NB4 (cell line): ENCODE data around the gene UBE2Q1.

Source experiments
- DNase-seq: peaks from one replicate; pipeline ENCODE4 v3.0.0; 2010; ENCODE audit warnings: low read depth
- H3K4me3 ChIP-seq: one replicate; pipeline ENCODE4 v1.5.1; 2011; ENCODE audit warnings: mild to moderate bottlenecking, low read depth, low read length, moderate library complexity
- MYC ChIP-seq: IDR thresholded peaks from 2 replicates; pipeline ENCODE4 v1.6.1; 2011; ENCODE audit warnings: low read depth, low read length
- POLR2A ChIP-seq: IDR thresholded peaks from 2 replicates; pipeline ENCODE4 v1.6.1; 2011; ENCODE audit warnings: mild to moderate bottlenecking; ENCODE audit not compliant: insufficient read length; ENCODE audit errors: extremely low read depth
- TF ChIP-seq, protein P1 (sequence below): IDR thresholded peaks from 2 replicates; pipeline ENCODE4 v1.6.1; 2011; ENCODE audit warnings: low read depth, low read length
- TF ChIP-seq, protein P2 (sequence below): IDR thresholded peaks from one replicate; pipeline ENCODE4 v1.5.1; 2012; ENCODE audit warnings: low read depth, low read length

The UBE2Q1 gene

DNA sequence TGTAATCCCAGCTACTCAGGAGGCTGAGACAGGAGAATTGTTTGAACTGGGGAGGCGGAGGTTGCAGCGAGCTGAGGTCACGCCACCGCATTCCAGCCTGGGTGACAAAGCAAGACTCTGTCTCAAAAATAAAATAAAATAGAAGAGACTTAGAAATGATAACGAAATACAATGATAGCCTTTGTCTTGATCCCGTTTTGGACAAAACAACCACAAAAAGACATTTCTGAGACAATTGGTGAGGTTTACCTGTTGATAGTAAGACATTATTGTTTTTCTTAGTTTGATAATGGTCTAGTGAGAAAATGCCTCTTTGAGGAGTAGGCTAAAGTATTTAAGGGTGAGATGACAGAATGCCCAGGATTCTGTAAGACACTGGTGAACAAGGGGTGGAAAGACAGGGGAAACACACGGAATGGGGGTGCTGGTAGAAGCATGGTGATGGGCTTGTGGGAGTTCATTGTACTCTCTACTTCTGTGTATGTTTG is 44.4 kb downstream of the UBE2Q1 start:
- H3K4me3 ChIP-seq, result no peak overlapping the region
- DNase-seq, result no peak
- TF ChIP-seq, protein P1, sequence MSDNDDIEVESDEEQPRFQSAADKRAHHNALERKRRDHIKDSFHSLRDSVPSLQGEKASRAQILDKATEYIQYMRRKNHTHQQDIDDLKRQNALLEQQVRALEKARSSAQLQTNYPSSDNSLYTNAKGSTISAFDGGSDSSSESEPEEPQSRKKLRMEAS, result no peak
- no peak for TF ChIP-seq POLR2A

DNA sequence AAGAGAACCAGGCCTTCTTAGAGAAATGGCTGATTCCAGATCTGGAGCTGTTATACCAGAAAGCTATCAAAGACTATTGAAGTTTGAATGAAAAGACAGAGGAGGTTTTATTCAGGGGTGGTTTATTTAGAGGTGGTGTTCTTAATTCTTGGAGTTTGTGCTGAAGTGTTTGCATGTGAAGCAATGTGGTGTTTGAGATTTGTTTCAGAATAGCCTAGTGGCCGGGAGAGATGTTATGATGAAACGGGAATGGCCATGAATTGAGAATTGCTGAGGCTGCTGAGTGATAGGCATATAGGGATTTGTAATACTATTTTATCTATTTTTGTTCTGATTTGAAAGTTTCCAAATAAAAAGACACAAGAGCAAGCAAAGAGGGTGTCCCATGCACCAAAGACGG is 45.7 kb downstream of the UBE2Q1 start:
- no peak overlapping the region for H3K4me3 ChIP-seq
- no peak for DNase-seq
- TF ChIP-seq, protein P1, result no peak
- TF ChIP-seq POLR2A, result no peak
- TF ChIP-seq, protein P2, sequence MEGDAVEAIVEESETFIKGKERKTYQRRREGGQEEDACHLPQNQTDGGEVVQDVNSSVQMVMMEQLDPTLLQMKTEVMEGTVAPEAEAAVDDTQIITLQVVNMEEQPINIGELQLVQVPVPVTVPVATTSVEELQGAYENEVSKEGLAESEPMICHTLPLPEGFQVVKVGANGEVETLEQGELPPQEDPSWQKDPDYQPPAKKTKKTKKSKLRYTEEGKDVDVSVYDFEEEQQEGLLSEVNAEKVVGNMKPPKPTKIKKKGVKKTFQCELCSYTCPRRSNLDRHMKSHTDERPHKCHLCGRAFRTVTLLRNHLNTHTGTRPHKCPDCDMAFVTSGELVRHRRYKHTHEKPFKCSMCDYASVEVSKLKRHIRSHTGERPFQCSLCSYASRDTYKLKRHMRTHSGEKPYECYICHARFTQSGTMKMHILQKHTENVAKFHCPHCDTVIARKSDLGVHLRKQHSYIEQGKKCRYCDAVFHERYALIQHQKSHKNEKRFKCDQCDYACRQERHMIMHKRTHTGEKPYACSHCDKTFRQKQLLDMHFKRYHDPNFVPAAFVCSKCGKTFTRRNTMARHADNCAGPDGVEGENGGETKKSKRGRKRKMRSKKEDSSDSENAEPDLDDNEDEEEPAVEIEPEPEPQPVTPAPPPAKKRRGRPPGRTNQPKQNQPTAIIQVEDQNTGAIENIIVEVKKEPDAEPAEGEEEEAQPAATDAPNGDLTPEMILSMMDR, result no peak
- no peak for TF ChIP-seq MYC

DNA sequence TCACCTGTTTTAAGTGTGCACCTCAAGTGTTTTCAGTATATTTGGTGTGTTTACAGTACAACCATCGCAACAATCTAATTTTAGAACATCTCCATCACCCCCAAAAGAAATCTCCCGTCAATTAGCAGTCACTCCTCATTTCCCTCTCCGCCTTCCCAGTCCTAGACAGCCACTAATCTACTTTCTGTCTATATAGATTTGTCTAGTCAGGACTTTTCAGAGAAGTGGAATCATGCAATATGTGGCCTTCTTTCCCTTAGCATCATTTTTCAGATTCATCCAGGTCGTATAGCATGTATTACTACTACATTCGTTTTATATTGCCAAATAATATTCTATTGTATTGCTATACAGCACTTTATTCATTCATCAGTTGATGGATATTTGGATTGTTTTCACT is 54.6 kb downstream of the UBE2Q1 start:
- DNase-seq, result no peak
- TF ChIP-seq MYC (no peak), POLR2A (no peak)
- TF ChIP-seq, protein P2, result no peak
- TF ChIP-seq, protein P1, result no peak
- H3K4me3 ChIP-seq, result no peak overlapping the region

DNA sequence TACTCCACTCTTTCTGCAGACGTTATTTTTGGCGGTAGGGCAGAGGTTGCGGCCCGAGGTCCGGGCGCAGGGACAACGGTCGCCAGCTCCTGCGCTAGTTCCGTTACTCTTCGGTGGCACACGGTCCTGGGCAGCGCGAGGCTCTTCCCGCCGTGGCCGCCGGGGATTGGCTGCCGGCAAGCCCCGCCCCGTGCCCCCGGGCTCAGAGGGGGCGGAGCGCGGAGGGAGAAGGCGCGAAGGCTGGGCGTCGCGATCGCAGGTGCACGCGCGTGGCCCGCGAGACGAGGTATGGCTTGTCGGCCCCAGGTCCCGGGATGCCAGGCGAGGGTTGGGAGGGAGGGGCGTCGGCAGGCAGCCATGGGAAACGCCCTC is 55.7 kb downstream of the UBE2Q1 start:
- H3K4me3 ChIP-seq, result no peak overlapping the region
- DNase-seq, result no peak
- TF ChIP-seq POLR2A (no peak), MYC (no peak)
- TF ChIP-seq, protein P2, result no peak
- TF ChIP-seq, protein P1, result no peak

DNA sequence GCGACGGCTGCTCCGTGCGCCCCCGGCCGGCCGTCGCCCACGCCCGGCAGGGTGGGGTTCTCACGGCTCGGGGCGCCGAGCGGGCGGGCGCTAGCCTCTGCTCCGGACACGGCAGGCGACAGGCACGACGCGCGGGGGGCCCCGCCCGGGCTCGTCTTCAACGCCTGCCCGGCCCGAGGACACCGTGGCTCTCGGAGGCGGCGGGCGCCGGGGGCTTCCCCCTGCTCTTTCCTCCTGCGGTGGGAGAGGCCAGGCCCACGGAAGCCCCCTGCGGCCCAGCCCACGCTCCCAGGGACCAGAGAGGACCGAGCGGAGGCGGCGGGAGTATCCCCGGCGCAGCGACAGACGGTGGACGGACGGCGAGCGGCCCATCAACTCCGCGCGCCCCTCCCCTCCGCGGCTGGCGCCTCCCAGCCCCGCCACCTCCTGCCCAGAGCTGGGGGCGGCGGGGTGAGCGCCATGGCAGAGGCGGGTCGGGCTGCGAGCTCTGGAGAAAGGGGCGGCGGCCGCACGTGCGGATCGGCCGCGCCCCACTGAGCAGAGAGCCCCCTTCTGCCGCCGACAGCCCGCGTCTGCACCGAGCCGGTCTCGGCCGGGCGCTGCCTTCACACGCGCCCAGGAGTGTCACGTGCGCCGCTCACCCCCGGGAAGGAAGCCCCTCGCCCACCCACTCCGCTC is 56.3 kb downstream of the UBE2Q1 start, which contains the start of the genes SHE and TDRD10:
TSS of gene SHE (minus strand) at position 347 of the 678 bp plus-strand sequence. CDS start 386 bp downstream, outside the sequence.
TSS of gene TDRD10 (plus strand) at position 154 of the 678 bp plus-strand sequence. CDS start 4,685 bp downstream, outside the sequence.
- H3K4me3 ChIP-seq, result no peak within 1 kb of the TSS
- DNase-seq, result no peak
- TF ChIP-seq, protein P1, result no peak
- no peak for TF ChIP-seq POLR2A
- TF ChIP-seq, protein P2, result no peak
- TF ChIP-seq MYC, result no peak

DNA sequence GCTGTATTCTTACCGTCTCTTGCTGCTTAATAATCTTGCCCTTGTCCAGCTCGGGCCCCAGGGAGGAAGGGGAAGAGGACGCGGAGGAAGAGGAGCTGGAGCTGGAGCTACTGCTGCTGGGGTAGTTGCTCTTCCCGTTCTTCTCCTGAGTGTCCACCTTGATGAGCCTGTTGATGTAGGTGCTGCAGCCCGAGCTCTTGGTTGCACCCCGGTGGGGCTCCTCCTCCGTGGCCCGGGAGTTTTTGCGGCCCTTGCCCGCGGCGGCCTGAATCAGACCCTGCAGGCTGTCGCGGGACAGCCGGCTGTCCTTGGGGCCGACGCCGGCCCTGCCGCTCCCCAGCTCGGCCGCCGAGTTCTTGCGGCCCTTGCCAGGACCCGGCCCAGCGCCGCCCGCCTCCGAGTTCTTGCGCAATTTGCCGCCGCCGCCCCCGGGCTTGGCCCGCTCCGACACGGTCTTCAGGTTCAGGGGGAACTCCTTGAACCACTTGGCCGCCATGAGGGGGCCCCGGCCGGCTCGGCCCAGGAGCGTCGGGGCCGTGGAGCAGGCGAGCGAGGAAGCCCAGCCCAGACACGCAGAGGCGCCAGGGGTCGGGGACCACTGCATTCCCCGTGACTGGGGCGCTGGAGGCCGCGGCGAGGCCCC is 56.9 kb downstream of the UBE2Q1 start:
- TF ChIP-seq MYC (no peak), POLR2A (no peak)
- TF ChIP-seq, protein P1, result no peak
- TF ChIP-seq, protein P2, result no peak

More for the DNA sequence above, 56.9 kb downstream of the UBE2Q1 start:
- H3K4me3 ChIP-seq, result no peak overlapping the region
- DNase-seq, result peak; percentile 33
